NCI-H2081 (cell line): ENCODE data around the gene ELMOD1.
A peak's percentile ranks its signal among the peaks of the same experiment; 100 is the strongest.
"Not testable (repeated sequence)": the region's sequence is repeated elsewhere in the genome, so short reads cannot be mapped to it uniquely, and the experiment has no call there.

Experiments
- DNase-seq, 2 experiments: peaks; one replicate each; lab custom pipeline; 2025; lab: John Stamatoyannopoulos, UW

The ELMOD1 gene

DNA sequence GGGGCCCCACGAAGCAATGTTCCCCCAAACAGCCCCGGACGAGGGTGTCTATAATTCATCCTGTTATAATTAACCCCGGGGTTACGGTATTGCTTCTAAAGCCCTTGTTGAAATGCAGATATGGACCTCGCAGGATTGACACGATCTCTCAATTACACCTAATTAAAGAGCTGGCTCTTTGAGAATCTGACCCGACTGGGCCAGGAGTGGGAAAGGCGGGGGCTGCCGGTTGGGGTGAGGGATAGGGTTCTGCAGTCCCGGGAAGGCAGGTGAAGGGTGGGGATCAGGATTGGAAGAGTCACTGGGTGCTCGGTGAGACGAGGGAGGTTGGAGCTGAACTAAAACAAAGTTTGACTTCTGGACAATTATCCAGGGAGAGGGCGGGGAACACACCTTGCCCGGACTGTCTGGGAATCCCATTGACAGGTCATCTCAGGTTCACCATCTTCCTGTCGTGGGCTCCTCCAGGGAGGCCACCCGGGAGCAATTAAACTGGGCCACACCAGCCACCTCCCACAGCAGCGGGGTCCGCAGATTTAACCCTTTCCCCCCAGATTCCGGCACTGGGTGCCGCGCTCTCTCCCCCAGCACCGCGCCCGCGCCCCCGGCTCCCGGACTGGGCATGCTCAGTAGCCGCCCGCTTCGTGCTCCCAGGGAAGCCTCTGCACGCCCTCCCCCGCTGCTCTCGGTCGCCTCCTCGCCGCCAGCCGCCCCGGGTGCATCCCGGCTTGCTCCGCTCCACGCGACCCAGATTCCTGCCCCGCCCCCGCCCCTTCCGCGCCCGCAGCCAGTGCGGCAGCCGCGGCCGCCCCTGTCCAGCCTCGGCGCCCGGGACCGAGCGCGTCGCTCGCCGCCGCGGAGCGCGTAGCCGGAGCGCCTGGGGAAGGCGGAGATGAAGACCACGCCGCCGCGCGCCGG, at the start of gene ELMOD1:
Gene ELMOD1 (plus strand): TSS at position 688 of the 918 bp plus-strand sequence. CDS start 27,043 bp downstream, outside the sequence.
- peak; percentile 21 to 43 for DNase-seq

DNA sequence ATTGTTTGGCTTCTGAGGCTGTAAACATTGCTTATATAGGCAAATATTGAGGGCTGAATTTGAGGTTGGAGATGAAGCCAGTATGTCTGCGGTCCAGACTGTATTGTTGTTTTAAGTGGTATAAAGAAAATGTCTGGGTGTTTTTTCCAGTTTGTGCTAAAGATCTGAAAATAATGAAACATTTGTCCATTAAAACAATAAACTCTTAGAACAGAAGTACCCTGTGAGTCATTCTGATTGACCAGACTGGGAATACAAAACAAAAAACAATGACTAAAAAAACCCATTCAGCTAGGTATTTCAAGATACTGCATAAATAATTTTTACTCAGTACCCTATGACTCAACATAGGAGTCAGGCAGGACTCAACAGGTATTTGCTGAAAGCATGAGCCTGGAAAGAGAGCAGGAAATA, 45.8 kb upstream of the ELMOD1 start:
- no peak for DNase-seq

DNA sequence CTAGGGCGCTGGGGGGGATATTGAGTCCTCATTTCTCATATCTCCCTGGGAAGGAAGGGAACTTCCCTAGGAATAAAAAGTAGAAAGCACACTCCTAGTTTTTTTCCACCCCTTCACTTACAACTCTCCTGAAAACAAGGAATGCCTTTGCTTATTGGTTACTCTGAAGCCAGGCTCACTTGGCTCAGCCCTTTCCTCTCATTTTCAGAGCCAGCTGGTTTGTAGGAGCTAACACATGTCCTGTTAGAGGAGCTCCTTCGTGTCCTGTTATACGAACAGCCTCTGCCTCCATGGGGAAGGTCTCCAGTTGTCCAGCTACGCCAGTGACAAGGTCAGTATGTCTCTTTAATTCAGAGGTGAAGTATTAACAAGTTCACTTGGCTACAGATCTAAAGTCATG, 43.0 kb upstream of the ELMOD1 start:
- no peak for DNase-seq

DNA sequence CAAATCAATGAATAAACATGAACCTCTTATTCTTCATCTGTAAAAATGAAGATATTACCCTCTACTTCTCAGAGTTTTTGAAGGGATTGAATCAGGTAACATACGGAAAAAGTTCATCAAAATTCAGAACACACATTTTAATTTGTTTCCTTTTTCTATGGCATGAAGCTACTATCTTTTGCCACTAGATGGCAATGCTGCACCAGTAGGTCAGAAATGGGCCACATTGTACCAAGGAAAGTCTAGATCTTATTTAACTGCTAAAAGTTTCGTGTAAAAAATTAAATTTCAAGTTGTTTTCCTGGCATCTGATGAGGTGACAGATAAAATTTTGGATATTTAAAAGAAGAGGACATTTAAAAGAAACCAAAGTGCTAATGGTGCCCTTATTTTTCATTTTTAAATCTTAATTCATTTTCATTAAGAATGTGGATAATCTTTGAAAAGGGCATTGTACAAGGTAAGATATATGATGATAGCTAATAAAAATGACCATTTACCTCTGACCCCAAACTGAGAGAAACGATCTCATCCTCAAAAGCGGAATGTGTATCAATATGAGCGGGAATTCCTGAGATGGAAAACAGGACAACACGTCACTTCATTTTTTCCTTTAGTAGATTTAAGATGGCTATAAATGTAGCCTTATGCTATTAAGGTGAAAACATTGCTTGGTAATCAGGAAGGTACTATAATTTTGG, 41.5 kb upstream of the ELMOD1 start:
- DNase-seq = peak; percentile 19 to 20

DNA sequence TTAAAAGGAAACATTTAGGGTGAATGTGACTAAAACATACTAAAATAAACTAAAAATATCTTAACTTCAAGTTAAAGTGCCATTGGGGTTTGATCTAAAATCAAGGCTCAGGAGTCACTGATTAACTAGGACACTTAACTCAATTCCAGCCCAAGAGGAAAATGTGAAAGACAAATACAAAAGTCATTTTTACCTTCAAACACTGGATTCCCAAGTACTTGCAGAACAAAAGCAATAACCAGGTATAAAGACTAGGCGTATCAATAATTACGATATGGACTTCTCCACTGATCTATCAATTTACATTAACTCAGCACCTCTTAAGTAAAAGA, 41.0 kb upstream of the ELMOD1 start:
- DNase-seq = no peak

DNA sequence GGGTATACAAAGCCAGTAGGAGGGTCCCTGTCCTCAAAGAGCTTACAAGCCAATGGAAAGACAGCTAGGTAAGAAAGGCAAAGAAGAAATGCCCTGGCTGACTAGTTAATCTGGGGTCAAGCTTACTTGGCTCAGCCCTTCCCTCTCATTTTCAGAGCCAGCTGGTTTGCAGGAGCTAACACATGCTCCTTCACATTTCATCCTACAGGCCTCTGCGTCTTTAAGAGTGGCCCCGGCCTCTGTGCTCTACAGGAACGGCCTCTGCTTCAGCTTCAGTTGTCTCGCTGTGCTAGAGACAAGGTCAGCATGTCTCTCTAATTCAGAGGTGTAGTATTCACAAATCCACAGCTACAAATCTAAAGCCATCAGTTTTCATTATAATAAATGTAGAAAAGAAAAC, 40.6 kb upstream of the ELMOD1 start:
- DNase-seq = no peak

- no peak for DNase-seq
These were observed 29.3 kb upstream of the ELMOD1 start for GRCh38 chr11:107561688-107562087.

GRCh38 chr11:107562647-107563208, 28.2 kb upstream of the ELMOD1 start:
- DNase-seq = no peak

DNA sequence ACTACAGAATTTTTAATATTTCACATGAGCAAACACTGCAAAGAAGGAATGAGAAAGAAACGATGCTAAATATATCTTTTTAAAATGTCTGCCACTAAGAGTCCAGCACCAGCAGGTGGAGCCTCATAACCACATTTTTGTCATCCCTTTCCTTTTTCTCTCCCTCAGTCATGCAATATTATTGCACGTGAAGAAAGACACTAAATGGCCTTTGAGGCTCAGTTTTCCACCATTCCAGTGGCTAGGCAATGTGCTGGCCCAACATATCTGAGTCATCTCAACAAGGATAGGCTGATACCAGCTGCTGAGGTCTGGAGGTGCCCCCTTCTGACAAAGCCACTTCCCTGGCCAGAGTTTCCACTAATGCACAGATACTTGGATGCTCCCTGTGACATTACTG, 27.2 kb upstream of the ELMOD1 start:
- peak; percentile 38 to 62 for DNase-seq

DNA sequence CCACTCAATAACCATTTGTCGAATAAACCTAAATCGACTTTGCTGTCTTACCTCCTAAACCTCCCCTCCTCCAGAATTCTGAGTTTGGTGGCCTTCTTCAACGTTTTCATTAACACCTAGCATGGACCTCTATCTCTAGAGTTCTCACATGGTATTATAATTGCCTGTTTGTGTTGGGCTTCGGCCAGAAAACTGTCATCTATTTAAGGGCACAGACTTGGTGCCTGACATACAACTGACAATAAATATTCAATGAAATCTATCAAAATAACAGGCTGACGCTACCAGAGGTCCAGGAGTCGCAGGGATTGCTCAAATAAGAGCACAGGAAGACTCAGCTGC, 26.1 kb upstream of the ELMOD1 start:
- peak in 1 of 2 experiments; percentile 67 for DNase-seq

DNA sequence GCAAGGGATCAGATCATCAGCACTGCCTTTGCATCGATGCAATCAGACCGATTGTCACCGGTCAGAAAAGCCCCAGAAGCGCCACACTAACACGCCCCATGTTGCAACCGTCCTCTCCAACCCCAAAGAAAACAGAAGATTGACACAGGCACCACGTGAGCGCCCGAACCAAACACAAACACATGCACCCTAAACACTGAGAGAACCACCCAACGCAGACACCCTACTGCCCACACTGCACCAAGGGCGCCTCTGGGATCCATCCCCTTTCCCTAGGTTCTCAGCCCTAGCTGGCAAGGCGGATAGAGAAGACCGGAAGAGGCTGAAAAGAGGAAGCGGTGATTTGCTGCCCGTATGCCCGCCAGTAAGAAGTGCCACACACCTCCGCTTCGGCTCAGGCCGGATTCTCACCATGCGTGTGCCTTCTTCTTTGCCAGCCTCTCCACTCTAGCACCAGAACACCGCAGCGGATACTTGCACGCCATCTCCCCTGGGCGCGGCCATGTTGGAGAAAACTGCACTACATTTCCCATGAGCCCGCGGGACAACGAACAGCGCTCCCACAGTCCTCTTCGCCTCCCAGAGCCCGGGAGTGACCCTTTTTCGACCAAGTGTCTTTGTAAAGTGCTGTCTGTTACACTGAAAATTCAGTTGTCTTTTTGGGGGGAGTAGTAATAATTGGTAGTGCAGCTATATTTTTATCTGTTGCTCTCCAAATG, 25.6 kb upstream of the ELMOD1 start, which contains the start of gene ALKBH8:
Gene ALKBH8 (minus strand): TSS at position 517 of the 719 bp plus-strand sequence. CDS start 4,842 bp downstream, outside the sequence.
- peak; percentile 59 to 79 for DNase-seq

GRCh38 chr11:107565955-107566501, 24.9 kb upstream of the ELMOD1 start:
- not testable (repeated sequence) for DNase-seq

DNA sequence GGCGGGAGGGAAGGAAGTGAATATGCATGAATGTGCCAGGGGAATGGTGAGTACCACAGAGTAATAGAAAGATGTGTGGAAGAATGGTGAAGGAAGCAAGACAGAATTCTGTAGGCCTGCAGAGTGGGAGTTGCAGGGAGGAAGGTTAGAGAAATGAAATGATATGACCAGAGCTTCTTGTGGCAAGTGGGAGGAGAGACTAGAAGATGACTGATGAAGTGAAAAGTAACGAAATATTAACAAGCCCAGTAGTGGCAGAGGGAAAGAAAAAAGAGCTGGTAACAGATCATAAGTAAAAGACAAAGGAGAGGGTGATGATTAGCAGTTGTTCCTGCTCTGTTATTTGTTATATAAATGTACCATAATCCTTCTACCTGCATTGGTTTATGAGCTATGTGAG, 24.4 kb upstream of the ELMOD1 start:
- no peak for DNase-seq

DNA sequence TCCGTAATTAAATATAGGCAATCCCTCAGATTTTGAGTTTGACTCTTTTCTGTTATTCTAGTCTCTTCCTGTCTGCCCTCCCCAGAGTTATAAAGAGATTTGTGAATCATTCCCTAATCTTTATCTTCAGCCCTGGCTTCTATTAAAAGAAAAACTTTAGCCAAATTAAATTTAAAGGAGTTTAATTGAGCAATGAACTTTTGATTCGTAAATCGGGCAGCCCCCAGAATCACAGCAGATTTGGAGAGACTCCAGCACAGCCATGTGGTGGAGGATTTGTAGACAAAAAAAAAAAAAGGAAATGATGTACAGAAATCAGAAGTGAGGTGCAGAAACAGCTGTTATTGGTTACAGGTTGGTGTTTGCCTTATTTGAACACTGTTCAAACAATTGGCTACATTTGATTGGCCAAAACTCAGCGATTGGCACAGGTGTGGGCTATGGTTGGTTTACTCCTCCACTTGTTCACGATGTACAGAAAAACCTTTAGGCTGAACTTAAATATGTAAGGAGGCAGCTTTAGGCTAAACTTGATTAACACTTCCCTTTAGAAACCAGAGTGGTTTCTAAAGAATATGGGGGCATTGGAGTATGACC, 23.1 kb upstream of the ELMOD1 start:
- no peak for DNase-seq

DNA sequence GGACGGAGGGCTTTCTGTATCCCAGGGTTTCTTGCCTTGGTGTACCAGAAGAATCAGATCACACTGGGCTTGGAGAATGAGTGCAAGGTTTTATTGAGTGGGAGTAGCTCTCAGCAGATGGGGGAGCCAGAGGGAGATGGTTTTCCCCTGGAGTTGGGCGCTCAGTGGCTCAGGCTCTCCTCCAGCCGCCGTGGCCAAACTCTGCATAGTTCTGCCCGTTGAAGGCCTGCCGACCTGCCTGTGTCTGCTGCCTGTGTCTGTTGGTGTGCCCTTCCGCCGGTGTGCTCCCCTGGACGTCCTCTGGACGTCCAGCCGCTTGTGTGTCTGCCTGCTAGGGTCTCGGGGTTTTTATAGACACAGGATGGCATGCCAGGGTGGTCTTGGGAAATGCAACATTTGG, 20.9 kb upstream of the ELMOD1 start:
- DNase-seq = no peak

- no peak for DNase-seq
These were observed 17.5 kb upstream of the ELMOD1 start for GRCh38 chr11:107573438-107573837.

DNA sequence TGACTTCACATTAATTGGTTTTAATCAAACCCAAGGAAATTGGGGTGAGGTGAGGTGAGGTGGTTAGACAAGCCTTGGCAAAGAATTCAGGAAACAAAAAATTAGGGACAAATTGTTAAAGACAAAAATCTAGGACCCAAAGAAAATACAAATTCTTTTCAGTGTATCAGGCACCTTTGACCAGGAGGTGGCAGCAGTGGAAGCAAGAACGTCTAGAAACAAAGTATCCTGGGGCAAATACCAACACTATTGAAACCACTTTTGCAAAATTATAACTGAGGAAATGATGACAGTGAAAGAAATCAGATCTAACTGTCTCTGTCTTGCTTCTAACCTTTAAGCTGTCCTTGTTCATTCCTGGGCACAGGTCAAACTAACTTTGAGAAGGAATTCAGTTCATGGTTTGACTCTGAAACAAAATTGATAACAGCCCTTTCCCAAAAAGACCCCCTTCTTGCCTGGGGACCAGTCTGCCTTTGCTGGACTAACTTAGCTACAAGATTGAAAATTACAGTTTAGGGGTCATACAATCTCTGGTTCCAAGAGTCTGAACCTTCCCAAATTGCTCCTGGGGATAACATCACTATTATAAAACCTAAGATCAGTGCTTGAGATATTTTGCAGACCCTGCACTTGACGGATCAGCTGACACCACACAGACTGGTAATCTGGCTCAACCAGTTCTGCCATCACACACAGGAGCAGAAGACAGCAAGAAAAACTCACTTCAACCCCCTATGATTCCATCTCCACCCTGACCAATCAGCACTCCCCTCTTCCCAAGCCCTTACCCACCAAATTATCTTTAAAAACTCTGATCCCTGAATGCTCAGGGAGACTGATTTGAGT, 14.2 kb upstream of the ELMOD1 start:
- DNase-seq = peak; percentile 4 to 37

DNA sequence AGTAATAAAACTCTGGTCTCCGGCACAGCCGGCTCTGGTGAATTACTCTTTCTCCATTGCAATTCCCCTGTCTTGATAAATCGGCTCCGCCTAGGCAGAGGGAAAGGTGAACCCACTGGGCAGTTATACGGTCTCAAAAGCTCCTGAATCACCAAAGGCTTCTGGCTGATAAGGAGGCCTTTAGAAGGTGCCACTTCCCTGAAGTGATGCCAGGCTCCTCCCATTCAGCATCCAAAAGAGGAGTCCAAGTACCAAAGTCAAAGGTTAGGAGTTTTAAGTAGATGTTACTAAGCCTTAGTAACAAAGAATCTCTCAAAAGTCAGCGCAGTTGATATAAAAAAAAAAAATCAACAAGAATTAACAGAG, 13.6 kb upstream of the ELMOD1 start:
- no peak for DNase-seq

DNA sequence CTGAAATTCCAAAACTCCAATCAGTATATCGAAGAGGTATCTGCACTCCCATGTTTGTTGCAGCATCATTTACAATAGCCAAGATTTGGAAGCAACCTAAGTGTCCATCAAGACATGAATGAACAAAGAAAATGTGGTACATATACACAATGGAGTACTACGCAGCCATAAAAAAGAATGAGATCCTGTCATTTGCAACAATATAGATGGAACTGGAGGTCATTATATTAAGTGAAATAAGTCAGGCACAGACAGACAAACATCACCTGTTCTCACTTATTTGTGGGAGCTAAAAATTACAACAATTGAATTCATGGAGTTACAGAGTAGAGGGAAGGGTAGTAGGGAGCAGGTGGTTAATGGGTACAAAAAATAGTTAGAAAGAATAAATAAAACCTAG, 11.8 kb upstream of the ELMOD1 start:
- DNase-seq = not testable (repeated sequence)

DNA sequence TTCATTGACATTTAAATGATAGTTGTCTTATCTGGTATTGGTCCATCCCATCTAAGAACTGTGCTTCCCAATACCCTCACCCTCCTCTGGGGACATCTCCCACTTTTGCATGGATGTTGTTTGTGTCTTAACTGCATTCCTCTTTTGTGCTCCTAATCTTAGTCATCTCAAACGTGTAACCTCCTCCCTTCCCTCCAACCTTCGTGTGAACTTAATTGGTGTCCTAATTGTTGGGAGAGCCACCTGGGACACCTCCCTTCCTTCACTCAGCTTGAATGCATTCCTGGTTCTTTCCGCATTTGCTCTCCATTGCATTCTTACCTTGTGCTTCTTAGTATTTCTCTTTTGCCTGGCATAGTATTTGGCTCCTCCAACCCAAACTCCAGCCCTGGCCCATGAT, 9.8 kb upstream of the ELMOD1 start:
- no peak for DNase-seq
